ENCODE data around the gene PRKCA. TPM values are rescaled to one million over a fixed set of nuclear protein-coding genes. Genes with fewer than 3 reads are reported as not detected.

Gene PRKCA
- total and polyA plus RNA-seq, 2 of the 13 experiments (the other 11 are each of a cell fraction or from before 2014, with no cell fraction given) = 18.5 to 21.5 TPM

- TF ChIP-seq KLF12 (CRISPR knock-in tag; IDR thresholded peaks at IDR 0.05; ENCODE audit: borderline replicate concordance) = no peak
- no peak for TF ChIP-seq FOXP4 (CRISPR knock-in tag; IDR thresholded peaks at IDR 0.05)
- no peak for TF ChIP-seq ZNF468 (CRISPR knock-in tag; IDR thresholded peaks at IDR 0.05)
- no peak; the same call in 1 of the 2 replicates for TF ChIP-seq BHLHE40 (IDR thresholded peaks at IDR 0.05; ENCODE audit: low read length)
- no peak for TF ChIP-seq CREM (IDR thresholded peaks at IDR 0.05)
- no peak for TF ChIP-seq CREM (CRISPR knock-in tag; IDR thresholded peaks at IDR 0.05)
- no peak for TF ChIP-seq HMGXB4 (CRISPR knock-in tag; IDR thresholded peaks at IDR 0.05; ENCODE audit: borderline replicate concordance in 1 of 2, low read depth in 1 of 2)
- no peak for TF ChIP-seq ZNF24 (IDR thresholded peaks at IDR 0.05)
- no peak for TF ChIP-seq NFYC (CRISPR knock-in tag; IDR thresholded peaks at IDR 0.05)
- TF ChIP-seq KLF16 (CRISPR knock-in tag; IDR thresholded peaks at IDR 0.05) = 0 out of 4 replicates have a peak, but pooled peaks of 1 of the 2 experiments have one; percentile 51
- TF ChIP-seq DPF2 (CRISPR knock-in tag; IDR thresholded peaks at IDR 0.05; ENCODE audit: borderline replicate concordance, low read depth) = no peak
- 0 out of 2 replicates have a peak, but pooled peaks have one; percentile 23 for TF ChIP-seq DRAP1 (CRISPR knock-in tag; IDR thresholded peaks at IDR 0.05)
- 0 out of 2 replicates have a peak, but pooled peaks have one; percentile 4 for TF ChIP-seq ZNF747 (CRISPR knock-in tag; IDR thresholded peaks at IDR 0.05; ENCODE audit: borderline replicate concordance)
- no peak for TF ChIP-seq ZNF281 (CRISPR knock-in tag; IDR thresholded peaks at IDR 0.05; ENCODE audit: borderline replicate concordance)
- TF ChIP-seq ZNF777 (CRISPR knock-in tag; IDR thresholded peaks at IDR 0.05) = no peak
- TF ChIP-seq ZNF296 (CRISPR knock-in tag; conservative IDR thresholded peaks at IDR 0.05) = no peak
- TF ChIP-seq ZKSCAN5 (CRISPR knock-in tag; IDR thresholded peaks at IDR 0.05) = no peak
- TF ChIP-seq IRF2 (CRISPR knock-in tag; IDR thresholded peaks at IDR 0.05) = peak; percentile 51; the same call in 1 of the 2 replicates
- TF ChIP-seq ATF1 (CRISPR knock-in tag; IDR thresholded peaks at IDR 0.05) = no peak
- no peak for TF ChIP-seq ZNF414 (CRISPR knock-in tag; IDR thresholded peaks at IDR 0.05)
- 0 out of 2 replicates have a peak, but pooled peaks have one; percentile 41 for TF ChIP-seq FOXJ3 (CRISPR knock-in tag; IDR thresholded peaks at IDR 0.05; ENCODE audit: borderline replicate concordance)
- no peak for TF ChIP-seq JARID2 (CRISPR knock-in tag; IDR thresholded peaks at IDR 0.05; ENCODE audit: insufficient replicate concordance)
- TF ChIP-seq THAP7 (CRISPR knock-in tag; IDR thresholded peaks at IDR 0.05) = no peak
These were observed 413.3 kb downstream of the PRKCA start (continued) for GRCh38 chr17:66715745-66716156.

Data from HepG2 (cell line).